Spleen (tissue), 11 donors: Measurements from ENCODE around the gene ARMC5. TPM values are rescaled to one million over a fixed set of nuclear protein-coding genes. Genes with fewer than 3 reads are reported as not detected.

ENCODE experiments used
- DNase-seq: peaks from one replicate; pipeline ENCODE4 v3.0.0-alpha.2; 2020
- H3K27ac ChIP-seq, 8 donors: fragments of 200-600 bp; sonication (generic) in 7 of 8; 1 replicate in 4 of 8; 2 replicates in 4 of 8; pipeline versions ENCODE4 v1.5.0 to v1.8.0; 2016 to 2021; ENCODE audit warnings: inconsistent platforms in 4 of 8, mild to moderate bottlenecking in 4 of 8, moderate library complexity in 1 of 8
- H3K27me3 ChIP-seq, 7 donors: fragments of 200-600 bp; sonication (generic) in 6 of 7; replicated peaks in 1 of 7; 1 replicate in 4 of 7; 2 replicates in 3 of 7; pipeline versions ENCODE4 v1.5.0 to v1.8.0; 2016 to 2021; ENCODE audit warnings: inconsistent platforms in 3 of 7, mild to moderate bottlenecking in 1 of 7
- H3K36me3 ChIP-seq, 6 donors: fragments of 200-600 bp; sonication (generic) in 5 of 6; 1 replicate in 4 of 6; 2 replicates in 2 of 6; pipeline versions ENCODE4 v1.5.0 to v1.8.0; 2016 to 2021; ENCODE audit warnings: inconsistent platforms in 2 of 6
- H3K4me1 ChIP-seq, 6 donors: fragments of 200-600 bp; sonication (generic) in 5 of 6; 1 replicate in 3 of 6; 2 replicates in 3 of 6; pipeline versions ENCODE4 v1.5.0 to v1.8.0; 2016 to 2021; ENCODE audit warnings: inconsistent platforms in 3 of 6
- H3K4me3 ChIP-seq, 8 donors: fragments of 200-600 bp; sonication (generic) in 7 of 8; 1 replicate in 4 of 8; 2 replicates in 4 of 8; pipeline versions ENCODE4 v1.5.0 to v1.8.0; 2016 to 2021; ENCODE audit warnings: inconsistent platforms in 4 of 8, mild to moderate bottlenecking in 4 of 8, moderate library complexity in 2 of 8
- H3K9me3 ChIP-seq, 8 donors: fragments of 200-600 bp; sonication (generic) in 7 of 8; 1 replicate in 4 of 8; 2 replicates in 4 of 8; pipeline versions ENCODE4 v1.5.0 to v1.8.0; 2016 to 2021; ENCODE audit warnings: inconsistent platforms in 4 of 8
- CTCF ChIP-seq, 11 experiments: fragments of 200-600 bp in 7 of 11; fragments of 450-650 bp in 4 of 11; sonication (generic) in 4 of 11; IDR thresholded peaks in 8 of 11; conservative IDR thresholded peaks in 3 of 11; 1 replicate in 7 of 11; 2 replicates in 4 of 11; pipeline versions ENCODE4 v1.4.0 to v1.8.0; 2016 to 2021; ENCODE audit warnings: antibody characterized with exemption in 11 of 11, inconsistent platforms in 4 of 11, mild to moderate bottlenecking in 1 of 11
- POLR2A ChIP-seq, 3 donors: fragments of 450-650 bp; IDR thresholded peaks; one replicate each; pipeline ENCODE4 v1.5.1; 2017; ENCODE audit warnings: antibody characterized with exemption in 3 of 3, mild to moderate bottlenecking in 1 of 3
- POLR2AphosphoS5 ChIP-seq, 3 donors: sonication (generic); formaldehyde crosslinking; IDR thresholded peaks; one replicate each; pipeline ENCODE4 v1.5.1; 2017; ENCODE audit warnings: antibody characterized with exemption in 3 of 3
- WGBS, 5 donors: extraction: QIAGEN DNeasy Blood & Tissue Kit in 3 of 5; methylation state at CpG; one replicate each; pipeline versions ENCODE4 v1.1.5 to v1.1.7; 2013 to 2018; 5-methylcytosine and 5-hydroxymethylcytosine counted together
- intact Hi-C: fragments of 100-400 bp; cut with DNase I; formaldehyde crosslinking; loops from one replicate; pipeline ENCODE4 v1.15.0; 2023; ENCODE audit warnings: low total_unique reads
- polyA plus RNA-seq, 3 donors: library from polyadenylated mRNA; stranded (reverse); fragments of 200-250 nt; gene quantifications; one replicate each; pipeline ENCODE4 v1.2.1, GENCODE V29; 2013
- total RNA-seq, 7 donors: library from RNA; depleted of rRNA in 3 of 7; stranded (reverse); fragments of >200 nt in 3 of 7; fragmentation: NEBNext Ultra II Directional in 4 of 7; extraction: Animal tissue kit (Norgen Biotek cat#: 25700) in 4 of 7; gene quantifications; one replicate each; pipeline versions ENCODE4 v1.1.0 to v1.2.1, GENCODE V29; 2016 to 2021
- donor health status: healthy with polysubstance abuse.
- donor health status: DM: no; HTN: no; CAD: no; lungs with moderate emphysema.
- donor health status: DM: no; HTN: no; CAD: no.
- donor health status: Bipolar disorder and iron deficiency.
- donor health status: healthy.
- donor health status: DM: no; HTN: no; CAD: no.
- donor health status: DM: yes; HTN: yes; CAD: no.

Gene ARMC5
- total and polyA plus RNA-seq, 10 donors = 8.8 to 23.5 (median 11.8) TPM

GRCh38 chr16:31451681-31452351 lies 7.5 kb upstream of the ARMC5 start:
- Histone ChIP-seq H3K27ac (peak overlapping the region in 5 of 8 donors; percentile 47 to 73 (median 61)), H3K4me1 (peaks cover 8 to 59% (median 51%) of the 10 kb centered on the region in 6 donors), H3K36me3 (peaks cover 0 to 12% (median 0%) of the 10 kb centered on the region in 6 donors), H3K9me3 (no peaks in the 10 kb centered on the region), H3K4me3 (no peak overlapping the region), H3K27me3 (no peaks in the 10 kb centered on the region)
- WGBS, 5 donors = 55 to 62% (median 58%) methylated on average over 11 of the region's 11 CpGs
- DNase-seq = no peak
- no peak for TF ChIP-seq POLR2A (IDR thresholded peaks at IDR 0.05)
- TF ChIP-seq POLR2AphosphoS5 (IDR thresholded peaks at IDR 0.05) = peak in 2 of 3 donors; percentile 19 to 43
- TF ChIP-seq CTCF (IDR thresholded peaks at IDR 0.05 in 8 of 11, conservative IDR thresholded peaks at IDR 0.05 in 3 of 11) = peak in 8 of 11 experiments; percentile 12 to 42 (median 18)
- intact Hi-C loops = no loop called here

- intact Hi-C loops = no loop called here
- TF ChIP-seq POLR2A (IDR thresholded peaks at IDR 0.05) = no peak
- TF ChIP-seq POLR2AphosphoS5 (IDR thresholded peaks at IDR 0.05) = no peak
- no peak for TF ChIP-seq CTCF (IDR thresholded peaks at IDR 0.05 in 8 of 11, conservative IDR thresholded peaks at IDR 0.05 in 3 of 11)
- H3K27me3 ChIP-seq = no peaks in the 10 kb centered on the region
- no peak for DNase-seq
- H3K9me3 ChIP-seq = no peaks in the 10 kb centered on the region
- no peak overlapping the region for H3K4me3 ChIP-seq
- peaks cover 16 to 68% (median 59%) of the 10 kb centered on the region in 6 donors for H3K4me1 ChIP-seq
- 69 to 88% (median 75%) methylated on average over 3 of the region's 3 CpGs for WGBS, 5 donors
- H3K36me3 ChIP-seq = peaks cover 0 to 14% (median 0%) of the 10 kb centered on the region in 6 donors
- peak overlapping the region in 7 of 8 donors; percentile 2 to 73 (median 61) for H3K27ac ChIP-seq
Measured at GRCh38 chr16:31452631-31453106, 6.6 kb upstream of the ARMC5 start.

- intact Hi-C loops = no loop called here
- Histone ChIP-seq H3K27me3 (no peaks in the 10 kb centered on the region), H3K4me3 (no peak overlapping the region), H3K9me3 (no peaks in the 10 kb centered on the region), H3K27ac (peak overlapping the region in 7 of 8 donors; percentile 2 to 73 (median 61)), H3K4me1 (peaks cover 22 to 76% (median 66%) of the 10 kb centered on the region in 6 donors), H3K36me3 (peaks cover 0 to 14% (median 0%) of the 10 kb centered on the region in 6 donors)
- no peak for TF ChIP-seq POLR2A (IDR thresholded peaks at IDR 0.05)
- TF ChIP-seq CTCF (IDR thresholded peaks at IDR 0.05 in 8 of 11, conservative IDR thresholded peaks at IDR 0.05 in 3 of 11) = no peak
- peak; percentile 19 to 33 (median 28) for TF ChIP-seq POLR2AphosphoS5 (IDR thresholded peaks at IDR 0.05)
- 53 to 76% (median 59%) methylated on average over 13 to 20 of the region's 20 CpGs for WGBS, 5 donors
- peak; percentile 32 for DNase-seq
Measured at GRCh38 chr16:31453255-31454204, 5.8 kb upstream of the ARMC5 start.
